ENCODE results near the gene TMEM108.

The TMEM108 gene

DNA sequence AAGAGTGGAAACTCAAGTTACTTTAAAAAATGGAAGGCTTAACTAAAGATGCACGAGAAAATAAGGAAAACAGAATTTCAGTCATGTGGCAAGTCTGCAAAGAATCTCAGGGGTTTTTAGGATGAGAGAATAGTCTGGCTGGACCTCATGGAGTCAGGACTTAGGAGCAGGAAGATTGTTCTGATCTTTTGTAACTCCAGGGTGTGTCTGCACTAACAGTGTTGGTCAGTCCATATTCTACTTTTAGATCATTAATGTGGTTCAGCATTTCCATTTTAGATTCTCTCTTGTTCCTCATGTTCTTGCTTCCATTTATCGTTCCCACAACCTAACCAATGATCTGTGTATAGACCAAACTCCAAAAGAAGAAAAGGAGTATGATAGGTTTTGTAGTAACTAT is 15.3 kb downstream of the TMEM108 start:
- TF ChIP-seq SUZ12 (IDR thresholded peaks at IDR 0.05; ENCODE audit: extremely low read depth, insufficient read depth, insufficient read length) = no peak
- no peak for TF ChIP-seq YY1 (IDR thresholded peaks at IDR 0.05; ENCODE audit: insufficient read depth, insufficient read length)
- no peak for TF ChIP-seq ZNF274 (IDR thresholded peaks at IDR 0.05; ENCODE audit: low read depth, low read length)

GRCh38 chr3:133054586-133054985 is 16.4 kb downstream of the TMEM108 start:
- H3K27me3 ChIP-seq (ENCODE audit: insufficient read depth, insufficient read length) = no peaks in the 10 kb centered on the region
- no peaks in the 10 kb centered on the region for H3K4me1 ChIP-seq (ENCODE audit: insufficient read depth, insufficient read length)
- no peak overlapping the region for H3K9ac ChIP-seq (ENCODE audit: insufficient read length, low read depth)
- no peaks in the 10 kb centered on the region for H3K9me3 ChIP-seq (ENCODE audit: insufficient read depth, low read length)
- TF ChIP-seq SUZ12 (IDR thresholded peaks at IDR 0.05; ENCODE audit: extremely low read depth, insufficient read depth, insufficient read length) = no peak
- TF ChIP-seq YY1 (IDR thresholded peaks at IDR 0.05; ENCODE audit: insufficient read depth, insufficient read length) = no peak
- no peak for TF ChIP-seq ZNF274 (IDR thresholded peaks at IDR 0.05; ENCODE audit: low read depth, low read length)
- DNase-seq (ENCODE audit: low read depth, low spot score) = no peak
- no peaks in the 10 kb centered on the region for H3K36me3 ChIP-seq (ENCODE audit: insufficient read depth, insufficient read length, low read length)
- H3K4me3 ChIP-seq (ENCODE audit: insufficient read length, low read depth) = no peak overlapping the region

More for the DNA sequence above, 15.3 kb downstream of the TMEM108 start:
- Histone ChIP-seq H3K4me3 (ENCODE audit: insufficient read length, low read depth) (no peak overlapping the region), H3K4me1 (ENCODE audit: insufficient read depth, insufficient read length) (no peaks in the 10 kb centered on the region), H3K36me3 (ENCODE audit: insufficient read depth, insufficient read length, low read length) (no peaks in the 10 kb centered on the region), H3K9ac (ENCODE audit: insufficient read length, low read depth) (no peak overlapping the region), H3K27me3 (ENCODE audit: insufficient read depth, insufficient read length) (no peaks in the 10 kb centered on the region), H3K9me3 (ENCODE audit: insufficient read depth, low read length) (no peaks in the 10 kb centered on the region)
- no peak for DNase-seq (ENCODE audit: low read depth, low spot score)

- H3K36me3 ChIP-seq (ENCODE audit: insufficient read depth, insufficient read length, low read length) = no peaks in the 10 kb centered on the region
These were observed 17.1 kb downstream of the TMEM108 start for GRCh38 chr3:133055339-133055738.

GRCh38 chr3:133058243-133058642 is 20.1 kb downstream of the TMEM108 start:
- Histone ChIP-seq H3K4me1 (ENCODE audit: insufficient read depth, insufficient read length) (no peaks in the 10 kb centered on the region), H3K36me3 (ENCODE audit: insufficient read depth, insufficient read length, low read length) (no peaks in the 10 kb centered on the region), H3K27me3 (ENCODE audit: insufficient read depth, insufficient read length) (no peaks in the 10 kb centered on the region), H3K9me3 (ENCODE audit: insufficient read depth, low read length) (no peaks in the 10 kb centered on the region), H3K4me3 (ENCODE audit: insufficient read length, low read depth) (no peak overlapping the region), H3K9ac (ENCODE audit: insufficient read length, low read depth) (no peak overlapping the region)
- TF ChIP-seq SUZ12 (IDR thresholded peaks at IDR 0.05; ENCODE audit: extremely low read depth, insufficient read depth, insufficient read length) = no peak
- TF ChIP-seq ZNF274 (IDR thresholded peaks at IDR 0.05; ENCODE audit: low read depth, low read length) = no peak
- TF ChIP-seq YY1 (IDR thresholded peaks at IDR 0.05; ENCODE audit: insufficient read depth, insufficient read length) = no peak
- no peak for DNase-seq (ENCODE audit: low read depth, low spot score)

More at GRCh38 chr3:133055339-133055738, 17.1 kb downstream of the TMEM108 start:
- TF ChIP-seq SUZ12 (IDR thresholded peaks at IDR 0.05; ENCODE audit: extremely low read depth, insufficient read depth, insufficient read length) = no peak
- no peak for TF ChIP-seq YY1 (IDR thresholded peaks at IDR 0.05; ENCODE audit: insufficient read depth, insufficient read length)
- TF ChIP-seq ZNF274 (IDR thresholded peaks at IDR 0.05; ENCODE audit: low read depth, low read length) = no peak
- H3K9me3 ChIP-seq (ENCODE audit: insufficient read depth, low read length) = no peaks in the 10 kb centered on the region
- no peak overlapping the region for H3K9ac ChIP-seq (ENCODE audit: insufficient read length, low read depth)
- no peaks in the 10 kb centered on the region for H3K27me3 ChIP-seq (ENCODE audit: insufficient read depth, insufficient read length)
- H3K4me3 ChIP-seq (ENCODE audit: insufficient read length, low read depth) = no peak overlapping the region
- no peak for DNase-seq (ENCODE audit: low read depth, low spot score)
- H3K4me1 ChIP-seq (ENCODE audit: insufficient read depth, insufficient read length) = no peaks in the 10 kb centered on the region

DNA sequence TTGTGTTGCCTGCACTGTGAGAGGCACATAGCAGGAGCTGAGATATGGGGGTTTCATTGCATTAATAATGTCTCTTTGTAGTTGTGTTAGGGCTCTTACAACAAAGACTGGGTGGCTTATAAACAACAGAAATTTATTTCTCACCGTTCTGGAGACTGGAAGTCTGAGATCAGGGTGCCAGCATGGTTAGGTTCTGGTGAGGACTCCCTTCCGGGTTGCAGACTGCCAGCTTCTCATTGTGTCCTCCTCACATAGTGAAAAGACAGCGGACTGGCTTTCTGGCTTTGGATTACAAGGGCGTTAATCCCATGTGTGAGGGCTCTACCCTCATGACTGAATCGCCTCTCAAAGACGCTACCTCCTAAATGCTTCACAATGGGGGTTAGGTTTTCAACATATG is 20.6 kb downstream of the TMEM108 start:
- H3K4me1 ChIP-seq (ENCODE audit: insufficient read depth, insufficient read length) = no peaks in the 10 kb centered on the region
- DNase-seq (ENCODE audit: low read depth, low spot score) = no peak
- H3K27me3 ChIP-seq (ENCODE audit: insufficient read depth, insufficient read length) = no peaks in the 10 kb centered on the region
- no peak overlapping the region for H3K4me3 ChIP-seq (ENCODE audit: insufficient read length, low read depth)
- H3K9me3 ChIP-seq (ENCODE audit: insufficient read depth, low read length) = no peaks in the 10 kb centered on the region
- TF ChIP-seq YY1 (IDR thresholded peaks at IDR 0.05; ENCODE audit: insufficient read depth, insufficient read length) (no peak), SUZ12 (IDR thresholded peaks at IDR 0.05; ENCODE audit: extremely low read depth, insufficient read depth, insufficient read length) (no peak)
- H3K9ac ChIP-seq (ENCODE audit: insufficient read length, low read depth) = no peak overlapping the region
- no peaks in the 10 kb centered on the region for H3K36me3 ChIP-seq (ENCODE audit: insufficient read depth, insufficient read length, low read length)

DNA sequence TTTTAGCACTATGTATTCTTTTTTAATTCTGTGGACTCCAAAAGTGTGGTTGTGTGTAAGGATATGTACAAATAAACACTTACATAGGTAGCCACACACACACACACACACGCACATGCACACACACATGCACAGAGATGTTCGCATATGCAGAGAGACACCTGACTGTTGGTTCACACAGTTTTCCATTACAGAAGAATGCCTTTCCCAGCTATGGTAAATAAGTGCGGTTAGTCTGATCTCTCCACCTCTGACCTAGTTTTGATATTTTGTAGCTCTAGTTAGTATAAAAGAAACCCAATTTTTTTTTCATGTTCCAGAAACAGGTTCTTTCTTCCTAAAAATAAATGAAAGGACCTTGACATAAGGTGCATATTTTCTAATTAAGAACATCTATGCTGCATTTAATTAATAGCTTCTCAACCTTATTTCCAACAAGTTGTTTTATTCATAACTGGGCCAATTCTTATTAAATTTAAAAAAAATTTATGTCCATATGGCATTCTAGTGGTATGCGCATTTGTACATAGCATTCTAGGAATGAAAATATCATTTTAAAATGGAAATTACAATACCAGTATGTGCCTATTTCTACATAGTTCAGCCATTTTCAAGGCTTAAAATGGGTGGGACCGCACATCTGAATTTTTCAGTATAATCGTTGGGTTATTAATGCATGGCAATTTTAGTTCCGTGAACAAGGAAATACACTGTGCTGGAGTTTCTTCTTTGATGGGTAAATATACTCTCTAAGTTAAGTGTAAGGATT is 27.2 kb downstream of the TMEM108 start:
- H3K9ac ChIP-seq (ENCODE audit: insufficient read length, low read depth) = no peak overlapping the region
- no peaks in the 10 kb centered on the region for H3K9me3 ChIP-seq (ENCODE audit: insufficient read depth, low read length)
- no peak overlapping the region for H3K4me3 ChIP-seq (ENCODE audit: insufficient read length, low read depth)
- no peak for TF ChIP-seq SUZ12 (IDR thresholded peaks at IDR 0.05; ENCODE audit: extremely low read depth, insufficient read depth, insufficient read length)
- no peak for TF ChIP-seq YY1 (IDR thresholded peaks at IDR 0.05; ENCODE audit: insufficient read depth, insufficient read length)
- TF ChIP-seq ZNF274 (IDR thresholded peaks at IDR 0.05; ENCODE audit: low read depth, low read length) = no peak
- no peak for DNase-seq (ENCODE audit: low read depth, low spot score)
- H3K36me3 ChIP-seq (ENCODE audit: insufficient read depth, insufficient read length, low read length) = no peaks in the 10 kb centered on the region
- H3K27me3 ChIP-seq (ENCODE audit: insufficient read depth, insufficient read length) = no peaks in the 10 kb centered on the region
- no peaks in the 10 kb centered on the region for H3K4me1 ChIP-seq (ENCODE audit: insufficient read depth, insufficient read length)

- H3K27me3 ChIP-seq (ENCODE audit: insufficient read depth, insufficient read length) = no peaks in the 10 kb centered on the region
- no peak overlapping the region for H3K9ac ChIP-seq (ENCODE audit: insufficient read length, low read depth)
- H3K36me3 ChIP-seq (ENCODE audit: insufficient read depth, insufficient read length, low read length) = no peaks in the 10 kb centered on the region
- TF ChIP-seq SUZ12 (IDR thresholded peaks at IDR 0.05; ENCODE audit: extremely low read depth, insufficient read depth, insufficient read length) (no peak), YY1 (IDR thresholded peaks at IDR 0.05; ENCODE audit: insufficient read depth, insufficient read length) (no peak), ZNF274 (IDR thresholded peaks at IDR 0.05; ENCODE audit: low read depth, low read length) (no peak)
- no peak overlapping the region for H3K4me3 ChIP-seq (ENCODE audit: insufficient read length, low read depth)
- no peaks in the 10 kb centered on the region for H3K4me1 ChIP-seq (ENCODE audit: insufficient read depth, insufficient read length)
- no peak for DNase-seq (ENCODE audit: low read depth, low spot score)
- no peaks in the 10 kb centered on the region for H3K9me3 ChIP-seq (ENCODE audit: insufficient read depth, low read length)
These were observed 27.8 kb downstream of the TMEM108 start for GRCh38 chr3:133066026-133066425.

Data from NT2/D1 (cell line).